Chondrocyte (in vitro differentiated cells): Measurements from ENCODE around the gene GALNS. TPM values are rescaled to one million over a fixed set of nuclear protein-coding genes. Genes with fewer than 3 reads are reported as not detected.

Source experiments
- DNase-seq: peaks from one replicate; pipeline ENCODE4 v3.0.0; 2021; ENCODE audit warnings: mixed read lengths, low spot score
- H3K27ac Mint-ChIP-seq: one replicate; pipeline ENCODE4 v1.8.0; 2021; ENCODE audit warnings: mild to moderate bottlenecking, moderate library complexity, mixed read lengths; ENCODE audit not compliant: unreplicated experiment
- H3K27me3 Mint-ChIP-seq: 2 replicates; pipeline ENCODE4 v1.8.0; 2021; ENCODE audit warnings: low read depth, mixed read lengths
- H3K36me3 Mint-ChIP-seq: 2 replicates; pipeline ENCODE4 v1.8.0; 2021; ENCODE audit warnings: low read depth, mixed read lengths
- H3K4me1 Mint-ChIP-seq: 2 replicates; pipeline ENCODE4 v1.8.0; 2021; ENCODE audit warnings: low read depth, mild to moderate bottlenecking, mixed read lengths
- H3K4me3 Mint-ChIP-seq: one replicate; pipeline ENCODE4 v1.8.0; 2021; ENCODE audit warnings: mild to moderate bottlenecking, moderate library complexity, mixed read lengths; ENCODE audit not compliant: unreplicated experiment
- H3K9me3 Mint-ChIP-seq: 2 replicates; pipeline ENCODE4 v1.8.0; 2021; ENCODE audit warnings: low read depth, mixed read lengths
- total RNA-seq: library from RNA; stranded (reverse); gene quantifications from 3 replicates; pipeline ENCODE4 v1.2.1, GENCODE V29; 2021
- TF ChIP-seq, protein P1 (sequence below): fragments of 200-600 bp; sonication (generic); IDR thresholded peaks from 2 replicates; pipeline ENCODE4 v1.5.0; 2021; ENCODE audit warnings: antibody characterized with exemption, mild to moderate bottlenecking, moderate library complexity

GALNS gene
- total RNA-seq, 1 donor from 2014 or later = 34.1 TPM

DNA sequence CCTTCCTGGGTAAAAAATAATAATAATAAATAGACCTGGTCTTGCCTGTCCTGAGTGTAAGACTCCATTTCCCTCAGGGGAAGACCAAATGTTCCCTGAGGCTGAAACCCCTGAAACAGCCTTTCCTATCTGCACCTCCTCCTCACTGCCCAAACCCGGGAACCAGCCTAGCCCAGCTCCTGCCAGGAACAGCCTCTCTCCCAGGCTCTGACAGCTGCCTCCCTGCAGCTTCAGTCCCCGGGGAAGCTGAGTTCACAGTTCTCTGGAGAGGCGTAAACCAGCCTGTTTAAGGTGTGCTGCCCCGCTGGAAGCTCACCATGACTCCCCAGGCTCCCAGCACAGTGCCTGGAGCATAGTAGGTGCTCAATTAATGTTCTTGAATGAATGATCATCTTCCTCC lies 60.5 kb downstream of the GALNS start:
- no peak overlapping the region for H3K27ac Mint-ChIP-seq

DNA sequence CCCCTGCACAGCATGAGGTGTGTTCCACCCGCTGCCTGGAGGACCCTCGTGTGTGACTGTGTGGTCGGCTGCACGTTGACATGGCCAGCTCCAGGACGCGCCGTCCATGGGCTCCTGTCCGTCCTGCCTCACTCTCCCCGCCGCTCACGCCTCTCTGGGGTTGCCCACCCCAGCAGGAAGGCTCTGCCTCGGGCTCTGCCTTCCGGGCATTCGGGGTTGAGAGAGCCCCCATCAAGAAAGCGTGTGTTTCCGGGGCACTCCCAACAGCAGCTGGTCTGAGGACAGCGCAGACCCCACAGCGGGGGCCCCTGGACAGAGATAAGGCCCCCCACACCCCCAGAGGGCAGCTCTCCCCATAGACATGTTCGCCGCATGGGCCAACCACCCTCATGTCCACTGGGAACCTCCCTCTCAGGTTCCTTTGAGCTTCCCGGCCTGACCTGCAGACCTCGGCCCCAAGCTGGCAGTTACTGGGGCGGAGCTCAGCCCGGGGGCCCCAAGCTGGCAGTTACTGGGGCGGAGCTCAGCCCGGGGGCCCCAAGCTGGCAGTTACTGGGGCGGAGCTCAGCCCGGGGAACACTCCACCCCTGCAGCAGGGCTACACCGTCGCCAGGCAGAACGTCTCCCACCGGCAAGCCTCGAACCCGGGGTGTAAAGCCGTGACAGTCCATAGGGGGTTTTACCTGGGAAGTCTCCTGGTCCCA lies 63.3 kb downstream of the GALNS start:
- no peak for DNase-seq
- TF ChIP-seq, protein P1, sequence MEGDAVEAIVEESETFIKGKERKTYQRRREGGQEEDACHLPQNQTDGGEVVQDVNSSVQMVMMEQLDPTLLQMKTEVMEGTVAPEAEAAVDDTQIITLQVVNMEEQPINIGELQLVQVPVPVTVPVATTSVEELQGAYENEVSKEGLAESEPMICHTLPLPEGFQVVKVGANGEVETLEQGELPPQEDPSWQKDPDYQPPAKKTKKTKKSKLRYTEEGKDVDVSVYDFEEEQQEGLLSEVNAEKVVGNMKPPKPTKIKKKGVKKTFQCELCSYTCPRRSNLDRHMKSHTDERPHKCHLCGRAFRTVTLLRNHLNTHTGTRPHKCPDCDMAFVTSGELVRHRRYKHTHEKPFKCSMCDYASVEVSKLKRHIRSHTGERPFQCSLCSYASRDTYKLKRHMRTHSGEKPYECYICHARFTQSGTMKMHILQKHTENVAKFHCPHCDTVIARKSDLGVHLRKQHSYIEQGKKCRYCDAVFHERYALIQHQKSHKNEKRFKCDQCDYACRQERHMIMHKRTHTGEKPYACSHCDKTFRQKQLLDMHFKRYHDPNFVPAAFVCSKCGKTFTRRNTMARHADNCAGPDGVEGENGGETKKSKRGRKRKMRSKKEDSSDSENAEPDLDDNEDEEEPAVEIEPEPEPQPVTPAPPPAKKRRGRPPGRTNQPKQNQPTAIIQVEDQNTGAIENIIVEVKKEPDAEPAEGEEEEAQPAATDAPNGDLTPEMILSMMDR = no peak
- peaks cover 14% of the 10 kb centered on the region for H3K4me1 Mint-ChIP-seq
- no peaks in the 10 kb centered on the region for H3K9me3 Mint-ChIP-seq
- H3K27me3 Mint-ChIP-seq = no peaks in the 10 kb centered on the region
- H3K4me3 Mint-ChIP-seq = no peak overlapping the region
- H3K27ac Mint-ChIP-seq = no peak overlapping the region
- no peaks in the 10 kb centered on the region for H3K36me3 Mint-ChIP-seq

More for the DNA sequence above, 60.5 kb downstream of the GALNS start:
- peaks cover 5% of the 10 kb centered on the region for H3K4me1 Mint-ChIP-seq
- DNase-seq = no peak
- TF ChIP-seq, protein P1 = no peak
- no peaks in the 10 kb centered on the region for H3K36me3 Mint-ChIP-seq
- H3K4me3 Mint-ChIP-seq = no peak overlapping the region
- no peaks in the 10 kb centered on the region for H3K9me3 Mint-ChIP-seq
- no peaks in the 10 kb centered on the region for H3K27me3 Mint-ChIP-seq

DNA sequence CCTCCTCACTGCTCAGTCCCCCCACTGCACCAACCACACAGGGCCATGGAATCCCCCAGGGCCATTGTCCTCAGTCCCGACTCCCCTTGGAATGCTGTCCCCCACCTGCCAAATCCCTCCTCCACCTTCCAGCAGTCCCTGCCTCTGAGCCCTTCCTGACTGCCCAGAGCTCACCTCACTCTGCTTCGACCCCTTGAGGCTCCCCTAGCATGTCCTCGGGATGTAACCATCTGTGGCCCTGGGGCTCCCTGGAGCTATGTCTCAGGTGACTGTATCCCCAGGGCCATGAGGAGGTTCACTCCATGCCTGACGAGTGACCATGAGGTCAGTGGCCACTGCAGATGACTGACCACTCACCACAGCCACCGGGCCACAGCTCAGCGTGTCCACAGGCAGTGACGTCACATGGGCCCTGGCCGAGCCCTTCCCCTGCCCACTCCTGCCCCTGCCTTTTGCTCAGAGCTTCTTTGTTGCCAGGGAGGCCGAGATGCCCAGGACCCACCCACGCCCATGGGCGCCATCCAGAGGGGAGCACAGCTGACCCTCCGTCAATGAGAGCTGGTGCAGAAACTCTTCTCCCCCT lies 64.0 kb downstream of the GALNS start:
- Mint-ChIP-seq H3K27me3 (no peaks in the 10 kb centered on the region), H3K9me3 (no peaks in the 10 kb centered on the region), H3K4me3 (no peak overlapping the region), H3K27ac (no peak overlapping the region), H3K4me1 (peaks cover 14% of the 10 kb centered on the region), H3K36me3 (no peaks in the 10 kb centered on the region)
- no peak for DNase-seq
- TF ChIP-seq, protein P1 = no peak

DNA sequence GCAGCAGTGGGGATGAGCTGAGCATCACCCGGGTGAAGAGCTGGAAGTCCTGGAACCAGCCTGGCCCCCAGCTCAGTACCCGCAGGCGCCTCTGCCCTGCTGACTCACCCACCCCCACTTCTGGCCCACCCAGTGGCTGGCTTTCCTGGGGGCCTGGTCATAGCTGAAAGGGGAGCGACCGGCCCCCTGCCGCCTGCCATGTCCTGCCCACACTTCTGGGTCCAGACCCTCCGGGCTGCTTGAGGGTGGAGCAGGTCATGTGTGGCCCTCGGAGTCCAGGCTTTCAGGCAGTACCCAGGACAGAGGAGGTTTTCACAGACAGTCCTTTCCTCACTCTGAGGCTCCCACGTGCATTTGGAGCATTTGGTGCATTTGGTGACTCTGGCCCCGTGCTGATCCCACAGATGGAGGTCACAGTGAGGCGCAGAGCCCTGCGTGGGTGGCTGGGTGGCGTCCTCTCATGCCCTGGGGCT lies 64.6 kb downstream of the GALNS start:
- H3K9me3 Mint-ChIP-seq = no peaks in the 10 kb centered on the region
- no peaks in the 10 kb centered on the region for H3K27me3 Mint-ChIP-seq
- no peak overlapping the region for H3K27ac Mint-ChIP-seq
- peak; percentile 88 for DNase-seq
- H3K4me1 Mint-ChIP-seq = peaks cover 14% of the 10 kb centered on the region
- TF ChIP-seq, protein P1 = no peak
- no peaks in the 10 kb centered on the region for H3K36me3 Mint-ChIP-seq
- no peak overlapping the region for H3K4me3 Mint-ChIP-seq

DNA sequence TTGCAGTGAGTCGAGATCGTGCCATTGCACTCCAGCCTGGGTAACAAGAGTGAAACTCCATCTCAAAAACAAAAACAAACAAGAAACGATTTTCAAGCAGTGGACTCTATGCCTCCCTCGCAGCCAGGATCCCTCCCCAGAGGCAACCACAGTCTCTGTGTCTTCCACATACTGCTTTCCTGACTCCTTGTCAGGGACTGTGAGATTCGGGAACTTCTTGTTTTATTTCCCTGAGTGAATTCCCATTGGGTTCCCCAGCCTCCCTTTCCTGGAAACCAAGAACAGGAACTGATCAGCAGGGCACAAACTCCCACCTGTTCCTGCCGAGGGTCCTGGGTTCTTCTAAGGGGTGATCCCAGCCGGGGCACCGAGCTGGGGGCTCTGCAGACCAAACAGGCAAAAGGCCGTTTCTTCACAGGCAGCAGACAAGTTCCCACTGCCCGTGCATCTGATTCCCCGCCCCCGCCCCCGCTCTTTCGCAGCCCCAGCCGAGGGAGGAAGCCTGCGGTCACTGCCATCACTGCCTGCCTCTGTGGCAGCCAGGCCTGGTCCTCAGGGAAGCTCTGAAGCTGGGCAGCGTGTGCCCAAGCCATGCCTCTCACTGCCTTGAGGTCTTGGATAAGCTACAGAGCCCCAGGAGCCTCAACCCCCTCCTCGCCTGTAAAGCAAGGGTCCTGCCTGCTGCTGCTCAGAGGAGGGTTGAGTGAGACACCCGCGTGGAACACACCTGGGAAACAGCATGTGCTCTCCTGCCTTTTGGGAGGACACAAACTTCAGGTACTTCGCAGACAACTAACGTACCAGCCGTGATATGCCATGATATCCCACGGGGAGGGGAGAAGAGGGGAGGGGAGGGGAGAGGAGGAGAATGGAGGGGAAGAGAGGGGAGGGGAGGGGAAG lies 66.2 kb downstream of the GALNS start:
- H3K4me1 Mint-ChIP-seq = peaks cover 14% of the 10 kb centered on the region
- TF ChIP-seq, protein P1 = no peak
- H3K27ac Mint-ChIP-seq = no peak overlapping the region
- H3K4me3 Mint-ChIP-seq = no peak overlapping the region
- H3K36me3 Mint-ChIP-seq = no peaks in the 10 kb centered on the region
- H3K9me3 Mint-ChIP-seq = no peaks in the 10 kb centered on the region
- DNase-seq = no peak
- H3K27me3 Mint-ChIP-seq = no peaks in the 10 kb centered on the region
